Middle frontal gyrus (tissue), 1 donor: ENCODE results near the gene DVL1.
A peak's percentile ranks its signal among the peaks of the same experiment; 100 is the strongest.

Experiments
- DNase-seq: peaks from one replicate; pipeline ENCODE4 v3.0.0-alpha.2; 2015; ENCODE audit warnings: low spot score; ENCODE audit errors: extremely low spot score

Gene DVL1

DNA sequence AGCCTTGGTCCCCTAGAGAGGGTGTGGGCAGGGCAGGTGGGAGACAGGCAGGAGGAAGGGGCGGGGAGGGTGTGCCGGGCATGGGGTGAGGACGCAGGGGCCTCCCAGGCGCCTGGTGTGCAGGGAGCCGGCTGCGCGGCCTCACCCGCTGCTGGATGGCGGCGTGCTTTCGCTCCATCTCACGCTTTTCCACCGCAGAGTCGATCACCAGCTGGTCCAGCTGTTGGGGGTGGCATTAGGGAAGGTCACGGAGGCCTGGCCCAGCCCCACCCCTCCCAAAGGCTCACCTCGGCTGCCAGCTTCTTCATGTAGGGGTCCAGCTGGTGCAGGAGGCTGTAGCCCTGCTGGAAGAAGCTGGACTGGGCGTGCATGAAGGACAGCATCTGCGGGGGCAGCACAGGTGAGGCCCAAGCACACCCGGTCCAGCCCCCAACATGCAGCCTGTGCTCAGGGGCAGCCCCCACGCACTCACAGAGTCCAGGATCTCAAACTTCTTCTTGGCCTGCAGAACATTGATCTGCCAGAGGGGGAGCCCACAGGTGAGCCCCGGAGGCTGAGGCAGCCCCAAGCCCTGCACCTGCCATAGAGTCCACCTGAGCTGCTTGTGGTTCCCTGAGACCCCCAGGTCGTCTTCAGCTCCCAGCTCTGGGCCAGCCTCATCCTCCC, 49.4 kb downstream of the DVL1 start:
- DNase-seq: no peak

DNA sequence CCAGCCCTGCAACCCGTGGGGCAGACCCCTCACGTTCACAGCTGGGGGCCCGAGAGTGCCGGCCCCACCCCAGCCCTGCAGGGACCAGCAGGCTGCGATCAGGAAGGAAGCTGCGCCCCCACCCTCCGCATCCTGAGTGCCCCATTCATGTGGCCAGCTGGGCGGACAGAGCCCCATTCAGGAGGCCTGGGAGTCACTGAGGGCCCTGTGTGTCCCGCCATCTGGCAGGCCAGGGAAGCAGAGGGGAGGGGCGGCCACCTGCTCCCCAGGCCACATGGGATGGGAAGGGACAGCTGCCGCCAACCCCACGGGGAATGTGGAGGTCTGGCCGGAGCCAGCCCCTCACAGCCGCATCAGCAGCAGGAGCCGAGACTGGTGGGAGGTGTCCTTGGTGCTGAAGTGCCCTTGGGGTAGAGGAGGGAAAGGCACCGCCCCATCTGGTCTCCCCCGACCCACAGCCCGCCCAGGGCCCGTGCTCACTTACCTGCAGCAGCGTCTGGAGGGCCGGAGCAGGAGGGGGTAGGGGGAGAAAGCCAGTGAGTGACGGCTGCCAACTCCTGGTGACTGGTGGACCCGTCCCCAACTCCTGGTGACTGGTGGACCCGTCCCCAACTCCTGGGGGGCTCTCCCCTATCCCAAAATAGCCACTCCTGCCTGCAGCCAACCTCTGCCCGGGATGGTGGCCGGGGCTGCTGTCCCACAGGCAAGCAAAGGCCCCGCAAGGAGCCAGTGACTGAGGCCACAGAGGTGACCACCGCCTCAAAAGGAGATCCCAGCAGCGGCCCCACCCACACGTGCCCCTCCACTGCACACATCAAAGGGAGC, 50.1 kb downstream of the DVL1 start:
- DNase-seq: peak; percentile 82

GRCh38 chr1:1297802-1298424, 51.3 kb downstream of the DVL1 start:
- no peak for DNase-seq

DNA sequence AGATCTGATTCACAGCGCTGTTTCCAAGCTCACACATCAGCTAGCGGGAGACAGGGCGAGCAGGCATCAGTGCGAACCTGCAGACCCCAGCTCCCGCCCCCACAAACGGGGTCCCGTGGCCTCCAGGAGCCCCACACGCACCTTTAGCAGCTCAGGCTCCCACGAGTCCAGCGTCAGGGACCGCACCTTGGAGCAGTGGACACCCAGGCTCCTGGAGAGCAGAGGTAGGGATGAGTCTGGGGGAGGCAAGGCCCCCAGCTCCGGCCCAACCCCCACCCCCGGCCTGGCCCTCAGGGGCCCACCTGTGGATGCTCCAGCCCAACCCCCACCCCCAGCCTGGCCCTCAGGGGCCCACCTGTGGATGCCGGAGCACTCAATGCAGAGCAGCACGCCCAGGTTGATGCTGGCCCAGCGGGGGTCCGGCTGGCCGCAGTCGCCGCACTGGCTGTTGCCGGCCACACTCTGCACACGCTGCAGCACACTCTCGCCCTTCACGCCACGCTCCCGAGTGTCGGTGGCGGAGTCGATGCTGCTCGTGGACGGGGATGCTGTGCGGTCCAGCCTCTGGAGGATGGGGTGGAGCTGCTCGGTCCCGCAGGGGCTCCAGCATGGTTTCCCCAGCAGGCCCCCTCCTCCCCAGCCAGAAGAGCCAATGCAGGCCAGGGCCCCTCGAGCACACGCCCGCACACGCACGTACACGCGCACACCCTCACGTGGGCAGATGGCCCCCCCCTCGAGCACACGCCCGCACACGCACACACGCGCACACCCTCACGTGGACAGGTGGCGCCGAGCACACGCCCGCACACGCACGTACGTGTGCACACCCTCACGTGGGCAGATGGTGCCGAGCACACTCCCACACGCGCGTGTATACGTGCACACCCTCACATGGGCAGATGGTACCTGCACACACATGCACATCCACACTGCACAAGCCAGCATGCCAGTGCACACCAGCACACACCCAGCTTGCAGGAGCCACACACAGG, 52.9 kb downstream of the DVL1 start:
- no peak for DNase-seq

DNA sequence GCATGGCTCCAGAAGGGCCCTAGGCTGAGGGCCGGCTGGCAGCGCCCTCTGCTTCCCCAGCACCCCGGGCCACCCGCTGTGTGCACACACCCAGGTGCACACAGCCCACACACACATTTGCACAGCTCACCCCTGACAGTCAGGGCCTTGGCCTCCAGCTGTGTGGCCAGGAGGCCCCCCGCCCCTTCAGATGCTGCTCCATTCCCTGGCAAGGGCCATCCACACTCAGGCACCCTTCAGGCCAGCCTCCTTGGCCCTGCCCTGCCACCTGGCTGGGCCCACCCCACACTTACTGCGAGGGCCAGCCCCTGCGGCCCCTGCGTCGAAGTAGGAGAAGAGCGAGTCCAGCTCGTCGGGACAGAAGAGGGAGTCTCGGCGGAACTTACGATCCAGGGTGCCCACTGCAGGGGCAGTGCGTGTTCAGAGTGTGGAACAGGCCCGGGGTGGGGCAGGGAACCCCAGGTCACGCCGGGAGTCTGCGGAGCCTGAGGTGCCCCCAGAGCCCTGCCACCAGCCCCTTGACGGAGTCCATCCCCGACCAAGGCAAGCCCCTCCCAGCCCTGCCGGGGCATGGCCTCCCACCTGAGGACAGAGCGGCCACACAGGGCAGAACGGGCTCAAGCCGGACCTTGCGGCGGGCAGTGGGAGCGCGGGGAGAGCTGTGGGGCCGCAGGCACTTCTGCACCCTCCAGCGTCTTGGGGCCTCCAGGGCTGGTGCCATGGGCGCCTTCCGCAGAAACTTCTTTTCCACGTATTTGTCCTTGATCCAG, 53.9 kb downstream of the DVL1 start:
- no peak for DNase-seq

DNA sequence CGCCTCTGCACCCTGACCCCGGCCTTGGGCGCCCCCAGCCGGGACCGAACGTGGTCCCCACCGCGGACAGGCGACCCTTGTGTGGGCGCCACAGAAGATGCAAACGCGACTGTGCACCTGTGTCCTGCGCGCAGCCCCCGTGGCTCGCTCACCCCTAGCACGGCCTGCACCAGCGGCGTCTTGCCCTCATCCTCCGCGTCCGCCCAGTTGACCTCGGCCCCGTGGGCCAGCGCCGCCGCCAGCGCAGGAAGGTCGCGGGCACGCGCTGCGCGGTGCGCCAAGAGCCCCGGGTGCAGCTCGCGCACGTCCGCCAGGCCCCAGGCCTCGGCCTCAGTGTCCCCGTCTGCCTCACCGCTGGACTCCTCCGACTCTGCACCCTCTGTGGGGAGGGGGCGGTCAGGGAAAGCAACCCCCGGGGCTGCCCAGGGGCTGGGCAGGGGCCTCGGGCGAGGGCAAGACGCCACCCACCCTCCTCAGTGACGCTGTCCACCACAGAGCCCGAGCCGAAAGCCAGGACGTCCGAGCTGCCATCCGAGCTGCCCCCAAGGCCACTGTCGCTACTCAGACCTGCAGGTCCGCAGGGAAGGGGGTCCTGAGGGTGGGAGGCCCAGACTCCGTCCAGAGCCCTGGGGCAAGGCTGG, 54.8 kb downstream of the DVL1 start:
- no peak for DNase-seq

GRCh38 chr1:1293263-1294249, 55.7 kb downstream of the DVL1 start:
- no peak for DNase-seq

DNA sequence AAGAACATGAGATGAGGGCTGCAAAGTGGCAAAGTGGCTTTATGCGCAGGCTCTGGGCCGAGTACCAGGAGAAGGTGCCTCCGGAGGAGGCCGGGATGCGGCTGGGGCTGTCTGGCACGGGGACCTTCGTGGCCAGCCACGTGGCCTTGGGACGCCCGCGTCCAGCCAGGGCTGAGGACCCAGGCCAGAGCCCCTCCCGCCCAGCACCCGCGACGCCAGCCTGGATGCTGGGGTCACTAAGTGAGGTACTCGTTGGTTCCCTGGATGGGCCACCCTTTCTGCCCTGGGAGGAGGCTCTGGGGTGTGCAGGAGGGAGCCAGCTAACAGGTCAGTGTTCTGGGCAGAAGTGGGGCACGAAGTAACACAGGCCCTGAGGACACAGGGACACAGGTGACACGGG, 56.4 kb downstream of the DVL1 start:
- DNase-seq: no peak

DNA sequence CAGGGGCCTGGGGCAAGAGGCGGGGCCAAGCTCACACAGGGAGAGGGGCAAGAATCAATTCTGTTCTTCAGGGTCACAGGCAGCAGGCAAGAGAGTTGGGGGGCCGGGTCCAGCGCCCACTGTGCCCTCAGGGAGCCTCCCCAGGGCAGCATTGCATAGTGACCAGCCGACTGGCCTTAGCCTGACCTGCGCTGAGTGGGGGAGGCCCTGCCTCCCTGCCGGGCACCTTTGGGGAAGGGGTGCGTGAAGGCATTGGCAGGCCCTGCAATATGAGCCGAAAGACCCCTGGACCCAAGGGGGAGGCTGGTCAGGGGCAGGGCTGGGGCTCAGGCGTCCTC, 56.8 kb downstream of the DVL1 start:
- no peak for DNase-seq

DNA sequence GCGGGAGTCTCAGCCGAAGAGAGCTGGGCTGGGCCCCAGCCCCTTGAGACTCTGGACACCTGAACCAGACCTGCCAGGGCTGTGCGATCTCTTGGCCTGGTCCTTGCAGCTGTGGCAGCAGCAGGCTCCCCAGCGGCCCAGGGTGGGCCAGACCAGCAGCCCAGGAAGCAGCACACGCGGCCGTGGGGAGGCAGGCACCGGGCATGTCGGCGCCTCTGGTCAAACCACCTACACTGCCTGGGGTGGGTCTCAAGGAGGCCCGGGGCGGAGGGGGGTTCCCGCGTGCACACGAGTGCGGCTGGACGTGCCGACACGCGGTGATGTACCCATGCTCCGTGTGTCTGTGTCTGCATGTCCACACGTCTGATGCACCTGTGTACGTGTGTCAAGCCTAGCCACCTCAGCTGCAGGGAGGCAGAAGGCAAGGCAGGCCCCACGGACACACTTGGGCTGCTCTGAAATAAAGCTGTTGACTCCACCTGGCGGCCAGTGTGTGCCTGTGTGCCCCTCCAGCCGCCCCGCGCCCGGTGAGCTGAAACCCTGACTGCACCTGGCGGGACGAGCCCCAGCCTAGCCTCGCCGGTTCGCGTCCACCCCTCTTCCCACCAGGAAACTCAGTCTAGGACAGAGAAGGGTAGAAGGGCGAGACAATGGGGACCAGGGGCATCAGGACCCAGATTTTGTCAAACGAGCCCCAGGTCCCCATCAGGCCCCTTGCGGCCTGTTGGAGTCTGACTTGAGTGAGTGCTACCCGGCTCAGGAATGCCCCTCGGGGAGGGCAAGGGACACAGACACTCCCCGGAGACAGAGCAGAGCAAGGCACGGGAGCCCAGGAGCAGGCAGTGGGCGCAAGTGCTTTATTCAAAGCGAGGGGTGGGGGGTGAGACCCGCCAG, 57.4 kb downstream of the DVL1 start:
- DNase-seq: no peak

- no peak for DNase-seq
These were observed 58.1 kb downstream of the DVL1 start for GRCh38 chr1:1291023-1291528.

- DNase-seq: no peak
These were observed 58.9 kb downstream of the DVL1 start for GRCh38 chr1:1290238-1290731.

GRCh38 chr1:1287288-1288110, 61.7 kb downstream of the DVL1 start:
- no peak for DNase-seq

- no peak for DNase-seq
These were observed 62.6 kb downstream of the DVL1 start for GRCh38 chr1:1286313-1287261.

GRCh38 chr1:1285611-1286311, 63.5 kb downstream of the DVL1 start:
- no peak for DNase-seq
